NCI-H146 treated with DMSO at 0.1 percent for 48 hours (cell line): Measurements from ENCODE around the gene SPIRE2.
A peak's percentile ranks its signal among the peaks of the same experiment; 100 is the strongest.
"Not testable (repeated sequence)": the region's sequence is repeated elsewhere in the genome, so short reads cannot be mapped to it uniquely, and the experiment has no call there.

Experiments
- DNase-seq: peaks from one replicate; lab custom pipeline; 2025; ENCODE audit not compliant: unreplicated experiment; lab: John Stamatoyannopoulos, UW

Gene SPIRE2

DNA sequence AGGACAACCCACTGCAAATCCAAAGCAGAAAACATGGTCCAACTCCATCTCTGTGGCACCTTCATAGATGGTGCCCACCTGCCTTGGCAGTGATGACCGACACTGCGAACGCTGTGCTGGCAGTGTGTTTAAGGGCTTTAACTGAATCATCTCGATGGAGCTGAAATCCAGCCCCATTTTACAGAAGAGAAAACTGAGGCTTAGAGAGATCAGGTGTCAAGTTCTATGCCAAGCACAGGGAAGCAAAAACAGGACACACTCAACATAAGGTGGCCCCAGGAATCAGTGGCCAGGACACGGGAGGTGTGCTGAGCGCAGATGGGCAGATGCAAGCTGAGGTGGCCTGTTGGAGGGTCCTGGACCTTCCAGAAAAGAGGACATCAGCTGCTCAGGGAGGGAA lies 34.5 kb downstream of the SPIRE2 start:
- no peak for DNase-seq

DNA sequence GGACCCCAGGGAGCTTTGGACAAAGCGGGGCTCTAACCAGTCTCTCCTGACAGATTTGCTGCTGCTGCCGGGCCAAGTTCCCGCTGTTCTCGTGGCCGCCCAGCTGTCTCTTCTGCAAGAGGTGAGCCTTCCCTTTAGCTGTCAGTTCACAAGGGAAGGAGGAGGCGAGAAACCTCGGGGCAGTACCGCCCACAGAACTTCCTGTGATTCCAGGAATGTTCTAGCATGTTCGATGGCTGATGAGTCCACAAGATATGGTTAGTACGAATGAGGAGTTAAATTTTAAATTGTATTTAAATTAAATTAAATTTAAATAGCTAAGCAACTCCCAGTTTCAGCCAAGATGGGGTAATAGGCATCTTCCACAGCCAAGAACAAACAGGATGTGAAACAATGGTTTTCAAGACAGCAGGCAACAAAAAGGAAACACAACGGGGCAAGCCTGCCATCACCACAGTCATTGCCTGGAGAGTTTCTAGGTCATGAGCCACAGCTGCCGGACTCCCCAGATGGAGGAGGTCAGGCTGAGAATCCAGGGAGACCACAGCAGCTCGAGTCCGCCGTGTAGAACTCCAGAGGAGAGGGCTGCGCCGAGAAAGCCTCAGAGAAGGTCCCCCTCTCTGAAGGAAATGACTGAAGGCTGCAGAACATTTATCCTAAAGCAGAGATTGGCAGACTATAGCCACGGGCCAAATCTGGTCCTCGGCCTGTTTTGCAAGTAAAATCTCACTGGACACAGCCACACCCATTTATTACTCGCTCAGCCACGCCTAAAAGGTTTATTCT lies 35.7 kb downstream of the SPIRE2 start:
- no peak for DNase-seq

DNA sequence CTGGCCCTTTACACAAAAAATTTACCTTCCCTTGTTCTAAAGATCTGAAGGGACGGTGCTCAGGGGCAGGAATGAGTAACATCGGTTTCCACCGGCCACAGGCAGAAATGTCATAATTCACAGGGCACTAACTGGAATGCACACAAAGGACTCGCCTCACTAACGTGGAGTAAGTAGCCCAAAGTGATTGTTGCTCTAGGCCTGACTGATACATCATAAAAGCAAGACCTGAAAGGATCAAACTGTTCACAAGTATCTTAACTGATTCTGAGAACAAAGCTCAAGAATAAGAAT lies 36.2 kb downstream of the SPIRE2 start:
- DNase-seq: no peak

DNA sequence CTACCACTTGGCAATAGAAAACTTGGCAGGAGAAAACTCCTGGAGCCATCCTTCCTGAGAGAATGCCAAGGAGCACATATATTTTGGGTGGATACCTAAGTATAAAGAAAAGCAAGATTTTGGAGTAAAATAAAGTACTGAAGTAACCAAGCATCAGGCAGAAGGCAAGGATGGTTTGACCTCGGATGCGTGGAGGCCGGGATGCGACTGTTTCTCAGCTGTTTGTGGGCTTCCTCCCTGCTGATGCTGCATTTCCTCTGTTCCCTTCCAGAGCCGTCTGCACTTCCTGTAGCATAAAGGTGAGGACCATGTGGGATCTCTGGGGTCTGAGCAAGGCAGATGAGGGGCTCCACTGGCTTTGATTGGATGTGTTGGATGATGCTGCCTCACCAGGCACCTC lies 39.6 kb downstream of the SPIRE2 start:
- DNase-seq: no peak

DNA sequence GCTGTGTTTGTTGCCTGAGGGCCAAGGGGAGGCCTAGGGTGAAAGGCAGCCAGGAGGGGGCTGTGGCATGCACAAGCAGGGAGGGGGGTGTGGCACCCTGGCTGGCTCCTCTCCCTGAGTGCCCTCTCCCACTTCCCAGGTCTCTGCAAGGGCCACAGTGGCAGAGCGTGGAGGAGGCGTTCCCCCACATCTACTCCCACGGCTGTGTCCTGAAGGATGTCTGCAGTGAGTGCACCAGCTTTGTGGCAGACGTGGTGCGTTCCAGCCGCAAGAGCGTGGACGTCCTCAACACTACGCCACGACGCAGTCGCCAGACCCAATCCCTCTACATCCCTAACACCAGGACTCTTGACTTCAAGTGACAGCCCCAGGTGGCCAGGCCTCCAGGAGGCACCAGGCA lies 41.6 kb downstream of the SPIRE2 start:
- no peak for DNase-seq

DNA sequence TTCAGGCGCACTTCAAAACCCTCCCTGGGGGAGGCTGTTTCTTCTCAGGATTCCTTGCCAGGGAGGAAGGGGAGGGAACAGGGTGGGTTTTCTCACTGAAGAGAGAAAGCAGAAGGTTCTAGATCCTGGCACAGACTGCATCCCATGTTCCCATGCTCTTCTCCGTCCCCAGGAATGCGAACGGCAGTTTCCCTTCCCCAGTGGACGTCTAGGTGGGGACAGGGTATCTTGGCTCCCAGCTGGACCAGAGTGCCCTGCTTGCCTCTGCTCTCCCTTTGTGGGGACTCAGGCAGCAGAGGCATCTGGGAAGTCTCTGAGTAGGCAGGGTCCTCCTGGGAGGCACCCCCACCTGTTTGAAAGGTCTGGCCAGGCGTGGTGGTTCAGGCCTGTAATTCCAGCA lies 42.2 kb downstream of the SPIRE2 start:
- DNase-seq: no peak

DNA sequence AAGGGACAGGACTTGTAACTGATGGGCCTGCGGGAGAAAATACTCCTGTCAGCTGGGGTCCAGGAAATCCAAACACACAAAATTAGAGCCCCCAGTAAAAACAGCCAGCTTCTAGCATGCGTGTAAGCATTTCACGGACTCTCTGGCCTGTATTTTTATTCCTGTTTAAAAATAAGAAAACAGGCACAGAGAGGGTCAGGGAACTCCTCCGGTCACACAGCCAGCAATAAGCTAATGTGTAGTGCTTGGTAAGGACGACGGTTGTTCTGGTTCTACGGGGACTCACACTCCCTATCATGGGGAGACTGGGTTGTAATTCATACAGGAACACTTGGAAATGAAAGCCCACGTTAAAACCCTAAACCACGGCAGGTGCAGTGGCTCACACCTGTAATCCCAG lies 43.6 kb downstream of the SPIRE2 start:
- no peak for DNase-seq

DNA sequence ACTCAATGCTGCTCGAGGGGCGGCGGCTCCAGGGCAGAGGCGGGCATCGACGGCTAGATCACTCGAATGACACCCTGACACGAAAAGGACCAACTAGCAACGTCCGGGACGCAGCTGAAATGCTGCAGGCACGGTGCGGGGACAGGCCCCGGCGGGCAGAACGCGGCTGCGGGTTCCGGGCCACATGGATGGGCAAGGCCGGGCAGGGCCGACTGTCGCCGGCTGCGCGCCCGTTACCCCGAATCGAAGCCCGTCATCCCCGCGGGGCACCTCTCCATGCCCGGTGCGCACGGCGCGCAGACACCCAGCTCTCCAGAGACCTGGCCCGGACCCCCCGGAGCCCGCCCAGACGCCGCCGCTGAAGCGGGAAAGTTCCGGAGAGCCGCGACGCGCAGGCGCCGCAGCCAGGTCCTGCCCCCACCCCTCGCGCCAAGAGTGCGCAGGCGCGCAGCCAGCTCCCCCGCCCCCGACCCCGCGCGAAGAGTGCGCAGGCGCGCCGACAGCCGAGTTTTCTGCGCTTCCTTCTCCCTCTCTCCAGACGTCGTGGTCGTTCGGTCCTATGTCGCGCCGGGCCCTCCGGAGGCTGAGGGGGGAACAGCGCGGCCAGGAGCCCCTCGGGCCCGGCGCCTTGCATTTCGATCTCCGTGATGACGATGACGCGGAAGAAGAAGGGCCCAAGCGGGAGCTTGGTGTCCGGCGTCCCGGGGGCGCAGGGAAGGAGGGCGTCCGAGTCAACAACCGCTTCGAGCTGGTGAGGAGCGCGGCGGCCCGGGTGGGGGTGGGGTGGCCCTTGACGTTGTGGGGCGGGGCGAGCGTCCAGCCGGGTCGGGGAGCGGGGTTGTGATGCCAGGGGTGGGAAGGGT lies 45.1 kb downstream of the SPIRE2 start, which contains the start of gene TCF25:
TCF25 (plus strand) TSS at position 484 of the 863 bp plus-strand sequence; CDS start at position 560, 76 bp downstream.
- DNase-seq: peak; percentile 48

DNA sequence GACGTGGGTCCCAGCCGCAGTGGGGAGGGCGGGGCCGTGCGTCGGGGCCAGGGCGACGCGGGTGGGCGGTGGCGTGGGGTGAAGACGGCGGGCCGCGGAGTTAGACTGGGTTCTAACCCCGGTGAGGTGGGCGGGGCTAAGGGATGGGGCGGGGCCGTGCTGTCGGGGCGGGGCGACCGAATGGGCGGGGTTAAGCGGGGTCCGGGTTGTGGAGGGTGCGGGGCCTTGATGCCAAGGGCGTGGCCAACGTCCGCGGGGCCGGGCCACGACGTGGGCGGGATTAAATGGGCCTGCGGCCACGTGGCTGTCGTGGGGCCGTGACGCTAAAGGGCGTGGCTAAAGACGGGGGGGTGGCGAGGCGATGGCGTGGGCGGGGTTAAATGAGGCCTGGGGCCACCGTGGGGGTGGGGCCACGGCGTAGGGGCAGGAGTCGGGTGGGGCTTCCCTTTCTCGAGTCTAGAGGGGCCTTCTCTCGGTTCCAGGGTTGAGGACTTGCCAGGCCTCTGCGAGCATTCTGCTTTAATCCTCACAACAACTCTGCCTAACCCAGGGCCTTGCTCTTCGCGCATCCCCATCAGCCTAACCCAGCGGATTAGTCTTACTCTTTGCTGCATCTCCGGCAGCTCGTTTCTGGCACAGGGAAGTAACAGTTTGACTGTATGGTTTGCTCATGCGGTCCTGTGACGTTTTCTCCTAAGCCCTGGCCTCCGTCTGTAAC lies 45.9 kb downstream of the SPIRE2 start:
- DNase-seq: peak; percentile 51

DNA sequence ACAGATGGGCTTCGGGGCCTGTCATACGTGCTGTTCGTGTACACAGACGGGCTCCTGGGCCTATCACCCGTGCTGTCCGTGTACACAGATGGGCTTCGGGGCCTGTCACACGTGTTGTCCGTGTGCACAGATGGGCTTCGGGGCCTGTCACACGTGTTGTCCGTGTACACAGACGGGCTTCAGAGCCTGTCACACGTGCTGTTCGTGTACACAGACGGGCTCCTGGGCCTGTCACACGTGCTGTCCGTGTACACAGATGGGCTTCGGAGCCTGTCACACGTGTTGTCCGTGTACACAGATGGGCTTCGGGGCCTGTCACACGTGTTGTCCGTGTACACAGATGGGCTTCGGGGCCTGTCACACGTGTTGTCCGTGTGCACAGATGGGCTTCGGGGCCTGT lies 50.8 kb downstream of the SPIRE2 start:
- not testable (repeated sequence) for DNase-seq

DNA sequence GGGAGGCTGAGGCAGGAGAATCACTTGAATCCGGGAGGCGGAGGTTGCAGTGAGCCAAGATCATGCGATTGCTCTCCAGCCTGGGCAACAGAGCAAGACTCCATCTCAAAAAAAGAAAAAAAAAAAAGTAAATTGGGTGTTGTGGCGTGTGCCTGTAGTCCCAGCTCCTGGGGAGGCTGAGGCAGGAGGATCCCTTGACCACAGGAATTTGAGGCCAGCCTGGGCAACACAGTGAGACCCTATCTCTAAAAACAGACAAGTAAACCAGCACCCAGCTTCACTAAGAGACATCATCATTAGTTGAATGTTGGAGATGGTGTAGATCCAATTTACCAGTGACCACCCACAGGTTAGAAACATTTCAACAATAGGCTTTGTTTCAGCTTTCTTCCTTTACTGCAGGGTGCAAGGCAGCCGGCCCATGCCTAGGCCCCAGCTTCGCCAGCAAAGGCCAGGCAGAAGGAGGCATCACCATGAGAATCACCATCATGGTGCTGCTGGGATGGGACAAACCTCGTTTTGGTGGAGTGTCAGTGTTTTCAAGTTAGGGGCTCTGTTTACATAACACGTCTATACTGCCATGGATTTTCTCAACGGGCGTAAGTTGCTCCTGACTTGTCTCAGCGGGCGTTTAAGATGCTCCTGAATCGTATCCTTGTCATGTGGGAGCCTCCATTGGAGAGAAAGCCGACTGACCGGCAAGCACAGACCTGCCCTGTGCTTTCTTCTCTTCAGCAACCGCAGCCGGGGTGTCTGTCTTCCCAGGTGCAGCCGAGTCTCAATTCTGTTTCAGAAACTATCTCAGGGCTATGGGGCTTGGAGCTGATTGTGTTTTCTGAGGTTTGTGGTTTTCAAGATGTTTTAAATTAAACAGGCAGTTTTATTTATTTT lies 52.4 kb downstream of the SPIRE2 start:
- no peak for DNase-seq

DNA sequence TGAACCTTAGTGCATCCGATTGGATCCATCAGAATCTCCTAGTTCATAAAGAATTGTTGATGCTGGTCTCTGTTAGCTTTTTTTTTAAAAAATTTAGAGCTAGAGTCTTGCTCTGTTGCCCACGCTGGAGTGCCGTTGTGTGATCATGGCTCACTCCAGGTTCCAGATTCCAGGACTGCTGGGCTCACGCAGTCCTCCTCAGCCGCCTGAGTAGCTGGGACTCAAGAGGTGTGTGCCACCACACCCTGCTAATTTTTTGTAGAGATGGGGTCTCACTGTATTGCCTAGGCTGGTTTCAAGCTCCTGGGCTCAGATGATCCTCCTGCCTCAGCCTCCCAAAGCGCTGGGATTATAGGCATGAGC lies 53.1 kb downstream of the SPIRE2 start:
- no peak for DNase-seq

DNA sequence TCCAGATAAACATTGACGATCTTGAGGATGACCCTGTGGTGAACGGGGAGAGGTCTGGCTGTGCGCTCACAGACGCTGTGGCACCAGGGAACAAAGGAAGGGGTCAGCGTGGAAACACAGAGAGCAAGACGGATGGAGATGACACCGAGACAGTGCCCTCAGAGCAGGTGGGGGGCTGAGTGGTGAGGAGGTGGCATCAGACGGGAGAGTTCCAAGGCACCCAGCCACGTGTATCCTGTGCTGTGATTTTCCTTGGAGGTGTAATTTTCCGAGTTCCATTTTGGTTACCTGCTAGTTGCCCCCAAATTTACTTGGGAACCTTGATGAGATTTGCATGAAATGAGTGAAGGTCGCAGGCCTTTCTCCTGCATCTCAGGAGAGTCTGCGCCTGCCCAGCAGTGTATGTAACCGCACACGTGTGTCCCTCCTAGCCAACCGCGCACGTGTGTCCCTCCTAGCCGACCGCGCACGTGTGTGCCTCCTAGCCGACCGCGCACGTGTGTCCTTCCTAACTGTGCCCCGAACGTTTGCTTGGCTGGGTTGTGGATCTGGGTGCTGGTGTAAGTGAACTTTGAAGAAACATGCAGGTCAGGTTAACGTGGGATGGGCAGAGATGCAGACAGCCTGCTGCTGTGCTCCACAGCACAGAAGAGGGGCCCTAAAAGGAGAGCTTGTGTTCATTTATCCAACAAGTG lies 55.2 kb downstream of the SPIRE2 start:
- DNase-seq: no peak

DNA sequence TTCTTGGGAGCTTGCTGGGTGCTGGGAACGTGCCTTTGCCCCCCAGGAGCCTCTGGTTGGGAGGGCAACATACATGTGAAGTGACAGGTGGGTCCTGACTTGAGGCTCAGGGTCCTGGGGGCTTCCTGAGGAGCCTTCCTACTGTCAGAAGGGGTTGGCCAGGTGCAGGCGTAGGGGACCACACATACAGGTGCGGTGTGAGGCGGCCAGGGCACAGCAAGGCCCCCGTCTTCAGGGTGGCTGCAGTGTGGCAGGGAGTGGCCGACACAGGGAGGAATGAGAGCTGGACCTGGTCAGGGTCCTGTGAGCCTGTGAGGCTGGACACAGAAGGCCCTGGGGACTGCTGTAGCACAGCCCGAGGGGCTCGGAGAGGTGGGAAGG lies 55.8 kb downstream of the SPIRE2 start:
- no peak for DNase-seq

DNA sequence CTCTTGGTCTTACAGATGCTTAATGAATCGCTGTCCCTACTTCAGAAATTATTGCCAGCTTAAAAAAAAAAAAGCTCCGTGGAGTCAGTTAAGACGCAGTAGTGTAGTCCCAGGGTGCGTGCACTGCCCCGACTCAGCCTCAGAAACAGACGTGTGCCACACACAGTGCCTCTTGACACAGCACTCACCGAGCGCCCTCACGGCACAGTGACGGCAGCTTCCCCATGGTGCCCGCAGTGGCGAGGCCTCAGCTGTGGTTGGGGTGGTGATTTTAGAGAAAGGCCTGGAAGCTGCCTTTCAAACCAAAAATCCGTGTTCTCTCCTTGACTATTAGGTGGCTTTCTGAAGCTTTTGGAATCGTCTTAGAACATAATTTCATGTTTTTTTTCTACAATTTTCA lies 59.0 kb downstream of the SPIRE2 start:
- no peak for DNase-seq

DNA sequence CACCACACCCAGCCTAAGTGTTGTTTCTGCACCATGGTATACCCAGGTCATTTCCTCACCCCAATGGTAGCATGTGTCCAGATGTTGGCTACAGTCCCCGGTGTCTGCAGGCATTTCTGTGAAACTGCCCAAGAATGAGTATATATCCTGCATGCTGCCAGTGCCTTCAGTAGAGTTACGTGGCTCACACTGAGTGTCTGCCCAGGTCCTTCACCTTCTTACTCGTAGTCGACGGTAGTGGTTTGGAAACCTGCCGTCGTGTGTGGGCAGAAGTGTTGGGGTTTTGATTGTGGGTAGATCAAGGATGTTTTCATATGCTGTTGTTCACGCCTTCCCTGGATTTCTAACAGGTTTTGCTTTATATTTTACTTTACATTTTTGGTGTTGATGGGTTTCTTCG lies 61.9 kb downstream of the SPIRE2 start:
- DNase-seq: no peak

DNA sequence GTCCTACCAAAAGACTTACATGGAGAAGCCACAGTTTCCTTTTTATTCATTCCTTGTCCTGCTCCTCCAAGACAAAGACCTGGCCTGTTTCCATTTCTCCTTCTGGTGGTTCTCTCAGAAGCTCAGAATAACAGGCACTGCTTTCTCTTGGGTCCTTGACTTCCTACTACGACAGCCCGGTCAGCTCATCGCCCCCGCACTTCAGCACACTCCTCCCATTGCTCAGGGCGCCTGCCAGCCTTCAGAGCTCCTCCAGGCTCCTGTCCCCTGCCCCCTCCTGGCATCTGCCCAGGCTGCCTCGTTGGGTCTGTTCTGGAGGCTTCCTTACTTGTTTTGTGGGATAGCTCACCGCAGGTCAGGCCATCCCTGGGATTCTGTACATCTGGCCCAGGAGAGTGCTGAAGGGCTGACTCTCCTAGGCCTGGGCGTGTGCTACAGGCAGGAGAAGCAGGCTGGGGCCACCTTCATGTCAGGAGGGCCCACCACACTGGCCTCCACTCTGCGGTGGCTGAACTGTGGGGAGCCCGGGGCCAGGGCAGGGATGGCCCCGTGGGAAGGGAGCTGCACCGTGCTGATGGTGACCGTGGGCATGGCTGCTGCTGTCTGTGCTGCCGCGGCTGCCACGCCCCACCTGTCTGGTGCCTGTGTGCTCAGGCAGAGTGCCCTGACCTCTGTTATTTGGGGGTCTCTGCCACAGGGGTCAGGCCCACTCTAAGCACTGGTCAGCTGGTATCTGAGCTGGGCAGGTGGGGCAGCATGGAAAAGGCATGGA lies 62.8 kb downstream of the SPIRE2 start:
- DNase-seq: no peak

DNA sequence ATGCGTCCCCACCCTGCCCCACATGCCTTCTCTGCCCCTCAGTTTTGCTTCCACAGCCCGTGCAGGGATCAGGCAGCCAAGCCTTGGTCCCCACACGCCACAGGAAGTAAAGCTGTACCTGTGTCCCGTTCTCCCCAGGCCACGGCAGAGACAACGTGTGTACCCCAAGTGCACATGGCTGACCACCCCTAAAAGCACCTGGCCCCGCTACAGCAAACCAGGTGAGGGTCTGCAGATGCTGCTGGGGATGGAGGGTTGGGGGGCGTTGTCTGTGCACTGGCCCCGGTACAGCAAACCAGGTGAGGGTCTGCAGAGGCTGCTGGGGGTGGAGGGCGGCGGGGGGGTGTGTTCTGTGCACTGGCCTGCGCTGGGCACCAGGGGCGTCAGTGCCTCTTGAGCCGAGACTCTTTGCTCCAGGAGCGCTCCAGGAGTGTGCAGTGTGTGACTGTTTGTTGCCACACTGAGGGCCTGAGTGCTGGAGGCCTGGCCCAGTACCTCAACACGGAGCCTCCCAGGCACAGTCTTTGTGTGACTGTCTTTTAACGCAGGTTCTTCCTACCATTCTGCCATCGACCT lies 63.9 kb downstream of the SPIRE2 start:
- DNase-seq: no peak

DNA sequence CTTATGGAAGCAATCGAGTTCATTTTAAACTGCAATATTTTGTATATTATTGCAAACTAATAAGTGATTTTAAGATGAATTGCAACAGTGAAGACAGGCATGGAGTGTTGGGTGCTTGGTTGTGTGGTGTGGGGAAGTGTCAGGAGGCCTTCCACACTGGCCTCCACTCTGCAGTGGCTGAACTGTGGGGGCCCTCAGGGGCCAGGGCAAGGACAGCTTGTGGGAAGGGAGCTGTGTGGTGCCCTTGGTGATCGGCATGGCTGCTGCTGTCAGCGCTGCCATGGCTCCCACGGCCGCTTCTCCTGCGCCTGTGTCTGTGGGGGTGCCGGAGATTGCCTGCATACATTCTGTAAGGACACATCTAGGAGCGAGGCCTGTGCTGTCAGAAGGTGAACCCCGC lies 64.4 kb downstream of the SPIRE2 start:
- DNase-seq: no peak
